ENCODE measurements around the gene CRLF1.

The CRLF1 gene

GRCh38 chr19:18637673-18638630 lies 31.4 kb upstream of the CRLF1 start:
- no peak for TF ChIP-seq CTCF (IDR thresholded peaks at IDR 0.05; ENCODE audit: low read depth, low read length)
- Histone ChIP-seq H3K36me3 (no peaks in the 10 kb centered on the region), H3K9me3 (no peaks in the 10 kb centered on the region), H3K4me1 (no peaks in the 10 kb centered on the region), H3K27me3 (no peaks in the 10 kb centered on the region), H3K4me3 (ENCODE audit: low read depth, low read length) (peak overlapping the region; percentile 79)
- DNase-seq, result no peak

DNA sequence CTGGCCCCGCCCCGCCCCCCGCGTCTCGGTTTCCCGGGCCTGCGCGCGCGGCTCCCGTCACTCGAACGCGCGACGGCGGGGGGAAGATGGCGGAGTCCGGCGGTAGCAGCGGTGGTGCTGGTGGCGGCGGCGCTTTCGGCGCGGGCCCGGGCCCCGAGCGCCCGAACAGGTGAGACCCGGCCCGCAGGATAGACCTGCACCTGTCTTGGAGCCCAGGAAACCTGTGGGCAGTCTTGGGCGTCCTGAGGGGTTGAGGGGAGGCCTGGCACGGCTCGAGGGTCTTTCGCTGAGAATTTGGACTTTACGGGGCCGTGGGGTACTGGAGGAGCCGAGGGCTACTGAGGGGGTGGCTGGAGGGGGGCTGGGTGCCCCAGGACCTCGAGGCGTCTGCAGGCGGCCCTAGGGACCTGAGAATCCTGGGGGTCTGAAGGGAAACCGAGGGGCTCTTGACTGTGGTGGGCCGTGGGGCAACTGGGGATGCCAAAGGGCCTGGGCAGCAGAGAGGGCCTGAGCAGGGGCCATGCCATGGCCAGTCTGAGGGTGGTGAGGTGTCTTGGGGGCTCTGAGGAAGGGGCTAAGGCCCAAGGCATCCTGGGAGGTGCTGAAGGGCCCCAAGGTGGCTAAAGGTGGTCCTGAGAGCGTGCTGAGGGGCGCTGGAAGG lies 30.5 kb upstream of the CRLF1 start, which contains the start of gene KLHL26:
Gene KLHL26, plus strand, starts transcription at position 60 of the 661 bp plus-strand sequence. Its CDS starts 27 bp downstream, at position 87.
- no peaks in the 10 kb centered on the region for H3K27me3 ChIP-seq
- no peaks in the 10 kb centered on the region for H3K36me3 ChIP-seq
- H3K4me3 ChIP-seq (ENCODE audit: low read depth, low read length), result peak within 1 kb of the TSS; percentile 79
- DNase-seq, result no peak
- no peaks in the 10 kb centered on the region for H3K9me3 ChIP-seq
- TF ChIP-seq CTCF (IDR thresholded peaks at IDR 0.05; ENCODE audit: low read depth, low read length), result no peak
- no peaks in the 10 kb centered on the region for H3K4me1 ChIP-seq

DNA sequence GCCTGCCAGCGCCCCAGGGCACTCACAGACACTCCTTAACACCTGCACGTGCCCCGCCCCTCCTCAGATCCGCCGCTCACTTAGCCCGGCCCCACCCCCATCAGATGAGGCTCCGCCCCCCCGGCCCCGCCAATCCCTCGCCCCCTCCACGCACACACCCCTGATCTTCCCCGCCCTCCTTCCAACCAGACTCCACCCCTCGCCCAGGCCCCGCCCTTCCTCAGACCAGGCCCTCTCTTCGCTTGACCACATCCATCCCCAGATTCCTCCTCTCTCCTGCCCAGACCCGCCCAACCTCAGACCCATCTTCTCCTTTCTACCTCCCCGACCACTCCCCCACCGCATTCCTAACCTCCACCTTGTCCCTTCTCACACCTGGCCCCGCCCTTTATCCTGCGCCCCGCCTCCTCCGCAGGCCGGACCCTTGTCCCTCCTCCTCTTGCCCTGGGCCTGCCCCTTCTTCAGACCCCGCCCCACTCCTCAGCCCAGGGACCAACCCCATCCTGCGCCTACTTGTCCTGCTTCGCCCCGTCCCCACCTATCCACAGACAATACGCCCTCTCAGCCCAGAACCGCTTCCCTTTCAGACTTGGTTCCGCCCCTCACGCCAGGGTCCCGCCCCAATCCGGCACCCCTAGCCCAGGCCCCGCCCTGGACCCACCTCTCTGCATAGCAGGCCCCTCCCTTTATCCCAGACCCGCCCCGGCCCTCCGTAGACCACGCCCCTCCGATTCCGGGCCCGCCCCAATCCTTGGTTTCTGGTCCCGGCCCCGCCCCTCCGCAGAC lies 29.8 kb upstream of the CRLF1 start:
- Histone ChIP-seq H3K4me3 (ENCODE audit: low read depth, low read length) (peak overlapping the region; percentile 79), H3K4me1 (no peaks in the 10 kb centered on the region), H3K36me3 (no peaks in the 10 kb centered on the region), H3K9me3 (no peaks in the 10 kb centered on the region), H3K27me3 (no peaks in the 10 kb centered on the region)
- DNase-seq, result peak; percentile 99
- no peak for TF ChIP-seq CTCF (IDR thresholded peaks at IDR 0.05; ENCODE audit: low read depth, low read length)

- no peak for TF ChIP-seq CTCF (IDR thresholded peaks at IDR 0.05; ENCODE audit: low read depth, low read length)
- no peak overlapping the region for H3K4me3 ChIP-seq (ENCODE audit: low read depth, low read length)
Measured at GRCh38 chr19:18635831-18636182, 29.2 kb upstream of the CRLF1 start.

DNA sequence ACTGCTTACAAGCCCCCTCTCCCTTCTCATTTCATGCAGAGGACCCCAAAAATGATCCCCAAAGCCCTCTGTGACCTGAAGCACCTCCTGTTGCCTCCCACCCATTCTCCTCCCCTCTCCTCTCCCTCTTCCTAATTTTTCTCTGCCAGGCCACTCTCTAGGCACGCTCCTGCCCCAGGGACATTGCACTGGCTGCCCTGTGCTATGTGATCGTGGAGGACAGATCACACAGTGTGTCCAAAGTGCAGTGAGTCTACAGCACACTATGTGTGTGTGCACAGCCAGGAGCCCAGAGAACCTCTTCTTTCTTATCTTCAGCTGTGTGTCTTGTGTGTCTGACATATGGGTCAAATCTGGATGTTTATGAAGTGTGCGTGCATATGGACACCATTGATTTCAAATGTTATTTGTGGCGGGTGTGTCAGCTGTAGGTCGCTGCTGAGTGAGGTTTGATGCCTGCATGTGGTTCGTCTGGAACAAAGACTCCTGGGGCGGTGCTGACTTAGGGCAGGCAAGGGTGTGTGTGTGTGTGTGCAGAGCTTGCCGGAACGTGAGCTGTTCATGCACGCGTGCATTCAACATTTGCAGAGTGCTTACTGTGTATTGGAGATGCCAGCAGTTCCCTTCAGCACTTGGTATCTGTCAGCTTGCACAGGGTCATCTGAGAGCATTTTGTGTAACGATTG lies 28.2 kb upstream of the CRLF1 start:
- no peak for TF ChIP-seq CTCF (IDR thresholded peaks at IDR 0.05; ENCODE audit: low read depth, low read length)
- Histone ChIP-seq H3K4me1 (no peaks in the 10 kb centered on the region), H3K4me3 (ENCODE audit: low read depth, low read length) (no peak overlapping the region), H3K36me3 (no peaks in the 10 kb centered on the region), H3K27me3 (no peaks in the 10 kb centered on the region), H3K9me3 (no peaks in the 10 kb centered on the region)
- DNase-seq, result no peak

More at GRCh38 chr19:18635831-18636182, 29.2 kb upstream of the CRLF1 start:
- Histone ChIP-seq H3K9me3 (no peaks in the 10 kb centered on the region), H3K36me3 (no peaks in the 10 kb centered on the region), H3K4me1 (no peaks in the 10 kb centered on the region), H3K27me3 (no peaks in the 10 kb centered on the region)
- no peak for DNase-seq
